HG02763 (cell line): ENCODE results near the gene HOXA4.

Experiments used
- ATAC-seq: cut with Tn5 transposase; IDR thresholded peaks from one replicate; pipeline ENCODE4 v1.9.1; 2021; ENCODE audit warnings: mild to moderate bottlenecking, moderate library complexity; ENCODE audit not compliant: unreplicated experiment

Gene HOXA4

DNA sequence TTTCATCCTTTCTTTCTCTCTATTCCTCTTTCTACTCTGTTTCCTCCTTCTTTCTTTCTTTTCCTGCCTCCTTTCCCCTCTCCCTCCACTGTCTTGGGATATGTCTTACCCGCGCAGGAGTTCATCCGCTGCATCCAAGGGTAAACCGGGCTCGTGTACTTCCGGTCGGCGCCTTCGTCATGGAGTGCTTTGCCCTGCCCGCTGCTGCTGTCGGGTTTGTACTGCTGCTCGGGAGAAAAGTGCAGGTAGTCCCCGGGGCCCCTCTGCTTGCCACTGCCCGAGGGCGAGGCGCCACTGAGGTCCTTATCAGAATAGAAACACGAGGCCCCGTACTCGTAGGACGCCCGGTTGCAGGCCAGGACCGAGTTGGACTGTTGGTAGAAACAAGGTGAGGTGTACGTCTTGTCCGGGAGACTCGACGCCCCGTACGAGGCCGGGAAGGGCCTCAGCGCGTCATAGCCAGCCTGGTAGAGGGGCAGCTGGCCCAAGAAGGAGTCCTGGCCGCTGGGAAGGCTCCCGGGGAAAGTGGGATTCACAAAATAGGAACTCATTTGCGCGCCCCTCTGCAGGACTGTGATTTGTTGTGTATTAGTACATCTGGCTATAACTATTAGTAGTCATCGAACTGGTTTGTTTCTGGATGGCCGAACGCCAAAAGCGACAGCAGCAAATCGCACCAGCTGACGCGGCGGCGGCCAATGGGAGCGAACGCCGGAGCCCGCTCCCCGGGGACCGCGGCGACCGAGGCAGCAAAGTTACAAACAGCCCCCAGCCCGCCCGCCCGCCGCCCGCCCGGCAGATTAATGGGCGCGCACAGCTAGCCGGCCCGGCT is 16.9 kb upstream of the HOXA4 start, which contains the start of gene HOXA6:
Gene HOXA6 (minus strand): TSS at position 576 of the 832 bp plus-strand sequence. CDS start 25 bp downstream, at position 551.
- ATAC-seq: no peak

DNA sequence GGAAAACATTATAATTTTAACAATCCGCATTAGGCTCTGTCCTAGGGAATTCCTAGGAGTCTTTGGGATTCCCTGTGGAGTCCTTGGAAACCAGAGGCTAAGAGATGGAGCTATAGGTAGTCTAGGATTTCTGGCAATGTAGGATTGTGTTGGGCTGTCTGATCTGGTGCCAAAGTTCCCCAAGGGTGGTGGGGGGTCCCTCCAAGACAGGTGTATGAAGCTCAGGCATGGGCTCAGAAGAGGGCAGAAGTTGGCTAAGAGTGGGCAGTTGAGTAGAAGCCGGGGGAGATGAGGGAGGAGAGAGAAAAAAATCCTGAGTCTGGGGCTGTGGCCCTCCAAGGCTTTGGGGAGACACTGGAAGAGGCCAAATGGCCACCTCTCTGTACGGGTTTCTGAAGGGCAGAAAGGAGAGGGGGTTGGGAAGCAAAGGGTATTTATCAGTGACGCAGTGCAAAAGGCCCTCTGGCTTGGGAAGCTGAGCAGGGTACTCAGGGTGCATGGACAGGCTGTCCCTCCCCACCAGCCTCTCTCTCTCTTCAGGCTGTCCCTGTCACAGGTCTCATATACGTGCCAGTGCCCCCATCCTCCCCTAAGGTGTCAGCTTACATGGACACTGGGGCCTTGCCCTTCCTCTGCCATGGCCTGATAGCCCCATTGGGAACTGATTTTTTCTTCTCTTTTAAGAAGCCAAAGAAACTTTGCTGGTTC is 16.1 kb upstream of the HOXA4 start:
- no peak for ATAC-seq

- ATAC-seq: no peak
These were observed 15.4 kb upstream of the HOXA4 start for GRCh38 chr7:27145914-27146412.

- ATAC-seq: no peak
These were observed 14.8 kb upstream of the HOXA4 start for GRCh38 chr7:27145165-27145913.

DNA sequence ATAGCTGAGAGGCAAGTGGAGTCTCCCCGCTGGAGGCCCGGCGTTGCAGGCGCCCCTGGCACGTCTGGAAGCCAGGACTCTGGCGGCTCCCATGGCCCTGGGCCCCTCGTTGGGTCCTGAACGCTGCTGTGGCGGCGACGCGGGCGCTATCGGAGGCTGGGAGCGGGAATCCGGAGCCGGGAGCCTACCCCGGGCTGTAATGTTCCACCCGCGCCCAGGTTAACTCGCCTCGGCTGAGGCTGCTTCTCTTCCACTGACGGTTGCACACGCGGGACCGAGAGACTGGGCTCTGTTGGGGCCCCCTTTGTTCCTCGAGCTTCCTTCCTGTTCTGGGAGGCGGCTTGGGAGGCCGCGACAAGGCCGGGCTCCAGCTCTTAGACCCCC is 14.2 kb upstream of the HOXA4 start:
- no peak for ATAC-seq

GRCh38 chr7:27143950-27144780 is 13.6 kb upstream of the HOXA4 start:
- ATAC-seq: no peak

- no peak for ATAC-seq
These were observed 12.7 kb upstream of the HOXA4 start, which contains the start of gene HOXA5 for GRCh38 chr7:27143023-27143949. Gene HOXA5, minus strand, starts transcription at chr7:27143681. Its CDS starts 74 bp downstream, at chr7:27143607.

GRCh38 chr7:27142580-27143022 is 12.0 kb upstream of the HOXA4 start:
- no peak for ATAC-seq

DNA sequence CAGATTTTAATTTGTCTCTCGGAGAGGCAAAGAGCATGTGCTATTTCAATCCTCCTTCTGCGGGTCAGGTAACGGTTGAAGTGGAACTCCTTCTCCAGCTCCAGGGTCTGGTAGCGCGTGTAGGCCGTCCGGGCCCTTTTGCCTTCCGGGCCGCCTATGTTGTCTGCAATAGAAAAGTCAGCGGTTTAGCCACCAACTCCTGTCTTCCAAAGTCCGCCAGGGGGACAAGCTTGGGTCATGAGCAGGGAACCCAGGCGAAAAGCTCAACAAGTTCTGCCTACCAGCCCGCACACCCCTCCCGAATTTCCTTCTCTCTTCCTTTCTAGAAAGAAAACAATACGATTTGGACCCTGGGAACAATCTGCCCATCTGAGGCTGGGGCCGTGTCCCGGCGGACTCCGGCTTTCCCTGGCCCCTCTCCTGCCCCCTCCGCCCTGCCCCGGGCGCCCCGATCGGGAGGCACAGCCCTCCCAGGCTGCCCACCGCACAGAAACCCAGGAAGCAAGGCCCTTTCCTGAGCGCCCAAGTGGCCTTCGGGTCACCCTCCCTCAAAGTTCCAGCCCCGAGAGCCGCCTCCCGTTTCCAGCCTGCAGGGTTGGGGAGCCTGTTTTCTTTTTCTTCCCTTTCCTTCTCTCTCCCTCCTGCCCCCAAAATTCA is 11.5 kb upstream of the HOXA4 start:
- ATAC-seq: no peak

- no peak for ATAC-seq
These were observed 10.8 kb upstream of the HOXA4 start for GRCh38 chr7:27141137-27141922.

GRCh38 chr7:27140126-27140857 is 9.7 kb upstream of the HOXA4 start:
- ATAC-seq: no peak

DNA sequence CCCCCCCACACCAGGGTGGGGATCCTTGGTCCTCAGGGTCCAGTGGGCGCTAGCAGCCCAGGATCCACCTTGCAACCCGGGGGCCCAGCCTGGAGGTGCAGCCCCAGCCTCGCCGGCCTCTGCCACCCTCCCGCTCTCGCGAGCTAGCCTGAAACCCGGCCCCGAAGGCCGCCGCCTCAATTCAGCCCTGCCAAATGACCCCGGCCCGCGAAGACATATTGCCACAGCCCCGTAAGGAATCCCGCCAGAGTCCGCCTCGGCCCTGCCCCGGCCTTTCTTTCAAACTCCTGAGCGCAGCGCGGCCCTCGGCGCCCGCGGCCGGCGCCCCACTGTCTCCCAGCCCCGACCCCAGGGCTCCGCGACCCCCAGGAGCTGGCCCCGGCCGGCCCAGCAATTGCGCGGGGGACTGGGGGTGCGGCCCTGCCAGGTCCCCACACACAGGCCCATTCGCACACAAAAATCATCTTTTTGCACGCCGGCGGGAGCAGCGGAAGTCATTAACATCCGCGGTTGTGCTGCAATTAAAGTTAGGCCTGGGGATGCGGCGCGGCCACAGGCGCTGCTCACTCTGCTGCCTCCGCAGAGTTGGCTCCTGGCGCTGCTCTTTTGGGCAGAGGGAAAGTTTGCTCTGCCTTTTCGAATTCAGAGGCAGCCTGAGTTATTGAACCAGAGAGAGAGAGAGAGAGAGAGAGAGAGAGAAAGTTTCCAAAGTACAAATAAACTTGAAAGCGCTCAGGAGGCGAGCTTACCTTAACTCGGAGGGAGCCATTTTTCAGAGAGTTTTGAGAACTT is 9.0 kb upstream of the HOXA4 start:
- no peak for ATAC-seq

DNA sequence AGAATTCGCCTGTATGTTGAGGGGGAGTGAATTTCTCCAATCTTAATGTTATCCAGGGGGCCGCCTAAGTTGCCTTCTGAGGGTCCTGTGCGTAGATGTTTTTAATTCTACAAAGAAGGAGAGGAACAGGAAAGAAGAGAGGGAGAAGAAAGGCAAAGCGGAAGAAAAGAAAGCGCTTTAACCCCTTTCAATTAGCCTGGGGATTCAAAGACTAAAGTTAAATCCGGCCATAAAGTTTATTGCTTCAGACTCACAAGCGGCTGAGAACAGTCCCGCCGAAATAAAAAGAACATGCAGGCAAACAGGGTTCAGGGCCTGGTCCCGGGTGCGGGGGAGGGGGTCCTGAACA is 8.4 kb upstream of the HOXA4 start:
- no peak for ATAC-seq

- ATAC-seq: no peak
These were observed 7.9 kb upstream of the HOXA4 start for GRCh38 chr7:27138472-27138871.

GRCh38 chr7:27137640-27138315 is 7.2 kb upstream of the HOXA4 start:
- ATAC-seq: no peak

- ATAC-seq: no peak
These were observed 3.8 kb upstream of the HOXA4 start for GRCh38 chr7:27134392-27134791.
